Neural cell (in vitro differentiated cells): ENCODE measurements around the gene DPYD.

Experiments
- CTCF ChIP-seq: fragments of 450-650 bp; IDR thresholded peaks from 2 replicates; pipeline ENCODE4 v1.5.1; 2014; ENCODE audit warnings: antibody characterized with exemption, mild to moderate bottlenecking, moderate library complexity; ENCODE audit not compliant: poor library complexity, severe bottlenecking
- EP300 ChIP-seq: fragments of 450-650 bp; conservative IDR thresholded peaks from 2 replicates; pipeline ENCODE4 v1.6.1; 2014; ENCODE audit warnings: antibody characterized with exemption, mild to moderate bottlenecking, moderate library complexity; ENCODE audit not compliant: poor library complexity, severe bottlenecking
- EZH2 ChIP-seq: fragments of 200-600, 300-800 bp; shearing (Covaris generic), sonication (generic); IDR thresholded peaks from 2 replicates; pipeline ENCODE4 v1.6.1; 2014; ENCODE audit warnings: antibody characterized with exemption, low read length, borderline replicate concordance, mild to moderate bottlenecking; ENCODE audit not compliant: insufficient read depth, poor library complexity, severe bottlenecking
- POLR2AphosphoS5 ChIP-seq: IDR thresholded peaks from 2 replicates; pipeline ENCODE4 v1.6.1; 2012
- REST ChIP-seq: IDR thresholded peaks from 2 replicates; pipeline ENCODE4 v1.6.1; 2012; ENCODE audit warnings: borderline replicate concordance

GRCh38 chr1:97947695-97948094 lies 26.9 kb upstream of the DPYD start:
- TF ChIP-seq CTCF (no peak), EZH2 (no peak), REST (no peak), POLR2AphosphoS5 (no peak), EP300 (no peak)
